Ramos (cell line): ENCODE measurements around the gene HELZ.
"Not testable (repeated sequence)": the region's sequence is repeated elsewhere in the genome, so short reads cannot be mapped to it uniquely, and the experiment has no call there.

Source experiments
- in situ Hi-C: fragments of 300-500 bp; cut with MboI; formaldehyde crosslinking; loops from one replicate; pipeline ENCODE4 v1.14.3; 2022; ENCODE audit warnings: low sequenced_read_pairs; ENCODE audit not compliant: unreplicated experiment

The HELZ gene

GRCh38 chr17:67198131-67198530 lies 46.9 kb downstream of the HELZ start:
- in situ Hi-C loops: no loop called here

- in situ Hi-C loops: not testable (repeated sequence)
Measured at GRCh38 chr17:67197023-67197422, 48.0 kb downstream of the HELZ start.

DNA sequence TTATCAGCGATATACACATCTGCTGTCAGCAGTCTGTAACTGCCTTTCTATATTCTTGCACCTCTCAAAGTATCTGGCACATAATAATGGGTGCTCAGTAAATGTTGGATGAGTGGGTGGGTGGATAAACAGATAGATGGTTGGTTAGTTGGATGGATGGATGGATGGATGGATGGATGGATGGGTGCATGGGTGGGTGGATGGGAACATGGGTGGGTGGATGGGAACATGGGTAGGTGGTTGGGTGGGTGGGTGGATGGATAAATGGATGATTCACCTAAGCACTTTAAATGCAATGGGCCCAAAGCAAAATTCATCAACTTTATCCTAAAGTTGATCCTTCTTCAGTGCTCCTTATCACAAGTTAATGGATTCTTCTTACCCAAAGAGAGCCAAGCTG lies 48.6 kb downstream of the HELZ start:
- in situ Hi-C loops: no loop called here

DNA sequence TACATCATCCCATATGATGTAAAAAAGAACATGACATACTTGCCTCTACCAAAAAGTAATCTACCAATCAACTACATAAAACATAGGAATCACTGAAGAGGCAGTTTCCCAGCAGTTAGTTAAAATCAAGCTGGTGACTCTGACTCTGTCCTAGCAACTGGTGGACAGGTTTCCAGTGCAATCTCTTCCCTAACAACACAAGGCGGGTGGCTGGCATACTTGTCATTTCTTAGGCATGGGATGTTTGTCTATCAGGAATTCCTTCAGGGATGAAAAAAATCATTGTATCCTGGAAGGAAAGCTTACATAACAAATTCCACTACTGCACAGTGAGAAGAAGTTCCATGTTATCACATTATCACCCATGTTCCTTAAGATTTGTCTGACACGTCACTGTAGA lies 50.9 kb downstream of the HELZ start:
- in situ Hi-C loops: no loop called here

- in situ Hi-C loops: no loop called here
Measured at GRCh38 chr17:67187927-67188326, 57.1 kb downstream of the HELZ start.

DNA sequence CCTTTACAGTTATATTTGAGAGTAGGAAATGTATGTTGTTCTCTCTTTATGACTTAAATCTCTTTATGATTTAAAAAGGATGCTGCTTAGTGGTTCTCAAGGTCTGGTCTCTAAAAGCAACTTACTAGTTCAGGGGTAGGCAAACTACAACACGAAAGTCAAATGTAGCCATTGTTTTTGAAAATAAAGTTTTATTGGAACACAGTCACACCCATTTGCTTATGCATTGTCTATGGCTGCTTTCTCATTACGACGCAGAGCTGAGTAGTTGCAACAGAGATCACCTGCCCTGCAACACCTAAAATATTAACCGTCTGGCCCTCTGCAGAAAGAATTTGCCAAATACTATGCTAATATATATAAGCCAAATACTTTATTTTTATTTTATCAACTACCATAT lies 58.2 kb downstream of the HELZ start:
- in situ Hi-C loops: no loop called here

GRCh38 chr17:67183531-67183930 lies 61.5 kb downstream of the HELZ start:
- in situ Hi-C loops: no loop called here

DNA sequence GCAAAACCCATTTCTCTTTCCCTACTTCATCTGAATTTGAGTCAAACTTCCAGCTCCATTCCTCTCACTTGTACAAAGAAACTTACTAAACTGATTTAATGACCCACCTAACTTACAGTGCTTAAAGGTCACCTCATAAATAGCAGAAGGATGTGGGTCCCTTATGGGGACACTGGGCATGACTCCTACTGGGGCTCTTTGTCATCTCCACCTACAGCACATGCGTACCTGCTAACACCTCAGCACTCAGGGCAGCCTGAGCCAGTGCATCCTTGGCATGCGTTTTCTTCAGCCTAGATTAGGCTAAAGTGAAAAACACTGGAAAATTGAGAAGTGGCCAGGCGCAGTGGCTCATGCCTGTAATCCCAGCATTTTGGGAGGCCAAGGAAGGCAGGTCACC lies 63.2 kb downstream of the HELZ start:
- in situ Hi-C loops: no loop called here

GRCh38 chr17:67180275-67180674 lies 64.7 kb downstream of the HELZ start:
- in situ Hi-C loops: no loop called here

- in situ Hi-C loops: no loop called here
Measured at GRCh38 chr17:67178555-67178954, 66.4 kb downstream of the HELZ start.

DNA sequence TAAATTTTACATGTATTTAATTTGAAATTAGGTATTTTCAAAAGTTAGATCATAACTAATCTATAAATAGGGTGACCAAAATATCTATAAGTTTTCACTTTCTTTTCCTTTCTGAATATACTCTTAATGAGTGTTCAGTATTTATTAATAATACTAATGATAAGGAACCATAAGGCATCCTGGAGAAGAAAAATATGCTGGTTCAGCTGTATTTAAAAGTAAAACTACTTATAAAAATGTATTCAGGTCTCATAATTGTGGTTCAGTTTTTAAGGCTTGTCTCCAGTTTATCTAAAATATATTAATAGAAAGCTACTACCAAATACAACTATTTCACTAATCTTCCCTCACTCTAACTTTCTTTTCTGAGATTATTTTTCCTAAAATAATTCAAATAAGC lies 67.3 kb downstream of the HELZ start:
- in situ Hi-C loops: no loop called here

- in situ Hi-C loops: no loop called here
Measured at GRCh38 chr17:67174190-67174589, 70.8 kb downstream of the HELZ start.

DNA sequence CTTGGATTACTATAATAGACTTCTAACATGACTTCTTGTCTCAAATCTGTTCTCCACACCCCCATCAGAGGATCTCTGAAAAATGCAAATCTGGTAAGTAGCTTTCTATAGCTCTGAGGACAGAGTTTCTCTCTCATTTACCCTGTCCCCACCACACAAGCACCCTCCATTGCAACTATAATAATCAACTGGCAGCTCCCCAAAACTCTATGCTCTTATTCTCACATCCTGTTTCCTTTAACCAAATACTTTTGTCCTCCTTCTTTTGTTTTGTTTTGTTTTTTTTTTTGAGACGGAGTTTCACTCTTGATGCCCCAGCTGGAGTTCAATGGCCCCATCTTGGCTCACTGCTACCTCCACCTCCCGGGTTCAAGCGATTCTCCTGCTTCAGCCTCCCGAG lies 73.4 kb downstream of the HELZ start:
- in situ Hi-C loops: no loop called here

GRCh38 chr17:67168496-67168895 lies 76.5 kb downstream of the HELZ start:
- in situ Hi-C loops: no loop called here

DNA sequence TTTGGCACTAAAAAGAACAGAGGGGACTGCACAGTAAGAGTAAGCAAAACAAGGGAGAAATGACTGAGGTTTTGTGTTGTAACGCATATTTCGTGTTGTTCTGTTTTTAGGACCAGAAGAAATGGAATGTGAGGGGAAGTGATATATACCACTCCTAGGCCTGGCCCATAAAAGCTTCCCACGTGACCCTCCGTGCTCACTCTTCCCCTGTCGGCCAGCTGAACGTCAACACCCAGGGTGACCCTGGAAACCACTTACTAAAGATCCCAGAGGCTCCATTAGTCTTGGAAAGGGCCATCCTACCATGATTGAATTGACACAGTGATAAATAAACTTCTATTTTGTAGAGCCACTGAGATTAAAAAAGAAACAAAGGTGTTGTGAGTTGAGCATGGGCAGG lies 79.8 kb downstream of the HELZ start:
- in situ Hi-C loops: no loop called here

DNA sequence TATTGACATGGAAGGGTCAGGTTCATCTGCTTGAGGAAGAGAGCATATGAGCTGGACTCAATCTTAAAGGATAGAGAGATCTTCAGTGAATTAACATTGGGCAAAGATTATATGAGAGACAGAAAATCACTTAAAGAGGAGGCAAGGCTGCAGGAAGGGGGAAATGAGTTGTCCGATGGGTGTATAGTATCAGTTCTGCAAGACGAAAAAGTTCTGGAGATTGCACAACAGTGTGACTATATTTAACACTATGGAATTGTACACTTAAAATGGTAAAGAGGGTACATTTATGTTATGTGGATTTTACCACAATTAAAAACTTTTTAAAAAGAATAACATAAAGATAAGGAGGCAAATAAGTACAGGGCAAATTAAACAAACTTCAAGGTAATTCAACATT lies 80.7 kb downstream of the HELZ start:
- in situ Hi-C loops: no loop called here

- in situ Hi-C loops: no loop called here
Measured at GRCh38 chr17:67162771-67163170, 82.2 kb downstream of the HELZ start.

DNA sequence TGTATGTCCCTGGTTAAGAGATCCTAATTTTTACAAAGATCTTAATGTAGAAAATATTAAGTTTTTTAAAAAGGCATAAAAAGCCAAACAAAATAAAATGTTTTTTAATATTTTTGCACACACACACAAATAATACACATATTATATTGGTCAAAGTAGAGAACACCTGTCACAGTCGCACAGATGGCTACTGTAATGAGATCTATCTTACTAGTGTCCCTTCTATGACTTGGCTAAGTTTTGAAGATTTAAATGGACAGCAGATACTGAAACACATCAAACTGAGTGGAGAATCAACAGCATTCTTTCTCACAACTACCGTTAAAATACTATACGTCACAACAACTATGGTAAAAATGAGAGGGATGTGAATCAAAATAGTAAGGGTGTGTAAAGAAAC lies 83.4 kb downstream of the HELZ start:
- in situ Hi-C loops: no loop called here

- in situ Hi-C loops: no loop called here
Measured at GRCh38 chr17:67160791-67161190, 84.2 kb downstream of the HELZ start.

DNA sequence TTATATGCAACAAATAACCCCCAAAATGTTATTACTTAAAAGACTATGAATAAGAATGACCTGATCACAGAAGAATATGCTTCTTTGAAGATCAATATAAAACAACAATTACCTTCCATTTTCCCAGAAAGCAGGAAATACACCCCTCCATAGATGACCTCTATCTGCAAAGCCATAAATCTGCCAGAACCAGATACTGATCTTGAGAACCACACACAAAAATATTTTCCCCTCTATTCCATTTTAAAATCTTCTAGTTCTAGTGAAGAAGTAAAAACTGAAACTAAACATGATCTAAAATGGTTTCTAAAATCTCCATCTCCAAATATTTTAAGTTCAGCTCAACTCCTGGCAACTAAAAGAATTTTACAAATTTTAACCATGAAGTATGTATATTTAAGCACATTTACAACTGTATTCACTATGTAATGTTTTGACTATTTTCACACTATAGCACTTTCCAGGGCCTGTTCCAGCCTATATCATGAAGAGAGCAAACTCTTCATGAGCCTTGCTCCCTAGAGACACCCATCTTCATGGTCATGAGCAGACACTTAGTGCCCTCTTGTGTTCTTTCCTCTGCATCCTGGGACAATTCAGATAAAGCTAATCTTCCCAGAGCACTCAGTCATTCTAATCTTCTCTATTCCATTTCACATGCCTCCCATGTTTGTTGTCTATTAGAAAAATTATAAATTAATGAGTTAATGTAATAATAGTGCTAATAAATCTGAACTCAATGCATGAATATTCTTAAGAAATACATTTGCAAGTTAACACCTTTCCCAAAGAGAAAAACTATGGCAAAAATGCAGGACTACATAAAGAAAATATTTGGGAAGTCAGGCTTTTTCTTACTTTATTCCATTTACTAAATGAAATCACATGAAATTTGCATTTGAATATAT lies 87.0 kb downstream of the HELZ start:
- in situ Hi-C loops: no loop called here

- in situ Hi-C loops: no loop called here
Measured at GRCh38 chr17:67156269-67157199, 88.5 kb downstream of the HELZ start.
